AG09309 (cell line): Measurements from ENCODE around the gene OR2Z1.
"Not testable (repeated sequence)": the region's sequence is repeated elsewhere in the genome, so short reads cannot be mapped to it uniquely, and the experiment has no call there.

ENCODE experiments used
- DNase-seq: peaks from one replicate; pipeline ENCODE4 v3.0.0-alpha.2; 2010; ENCODE audit warnings: low read depth
- H3K4me3 ChIP-seq: 2 replicates; pipeline ENCODE4 v1.5.1; 2011; ENCODE audit warnings: mild to moderate bottlenecking, low read depth, low read length, moderate library complexity; ENCODE audit not compliant: control insufficient read depth
- CTCF ChIP-seq: IDR thresholded peaks from 2 replicates; pipeline ENCODE4 v1.5.1; 2011; ENCODE audit warnings: mild to moderate bottlenecking, low read depth, low read length, inconsistent platforms; ENCODE audit not compliant: insufficient read depth, control insufficient read depth; ENCODE audit errors: missing control alignments

Gene OR2Z1

GRCh38 chr19:8700956-8701355 lies 20.5 kb upstream of the OR2Z1 start:
- no peak for TF ChIP-seq CTCF
- no peak for DNase-seq
- H3K4me3 ChIP-seq: no peak overlapping the region

GRCh38 chr19:8702350-8702749 lies 19.1 kb upstream of the OR2Z1 start:
- no peak for DNase-seq
- H3K4me3 ChIP-seq: no peak overlapping the region
- no peak for TF ChIP-seq CTCF

GRCh38 chr19:8703223-8703622 lies 18.2 kb upstream of the OR2Z1 start:
- no peak for DNase-seq
- H3K4me3 ChIP-seq: no peak overlapping the region
- TF ChIP-seq CTCF: no peak

- not testable (repeated sequence) for H3K4me3 ChIP-seq, DNase-seq
Observed at GRCh38 chr19:8705304-8705703, 16.1 kb upstream of the OR2Z1 start.

- no peak overlapping the region for H3K4me3 ChIP-seq
- DNase-seq: no peak
- no peak for TF ChIP-seq CTCF
Observed at GRCh38 chr19:8705742-8706141, 15.7 kb upstream of the OR2Z1 start.

- H3K4me3 ChIP-seq, DNase-seq: not testable (repeated sequence)
Observed at GRCh38 chr19:8710337-8710736, 11.1 kb upstream of the OR2Z1 start.

GRCh38 chr19:8722032-8722431 lies 598 bp downstream of the OR2Z1 start:
- DNase-seq: no peak
- no peak overlapping the region for H3K4me3 ChIP-seq
- TF ChIP-seq CTCF: no peak

- no peak for DNase-seq
- no peak overlapping the region for H3K4me3 ChIP-seq
- TF ChIP-seq CTCF: no peak
Observed at GRCh38 chr19:8724276-8724675, 2.8 kb downstream of the OR2Z1 start.
